Naive thymus-derived CD4-positive, alpha-beta T cell (primary cell): ENCODE data around the gene C19orf44. TPM values are rescaled to one million over a fixed set of nuclear protein-coding genes. Genes with fewer than 3 reads are reported as not detected.

Experiments used
- ATAC-seq: fragments of 150-1000 bp; cut with Tn5 transposase; 2 replicates; pipeline ENCODE4 v1.10.0; 2021; ENCODE audit warnings: mild to moderate bottlenecking, moderate library complexity
- CTCF ChIA-PET: fragments of 350-600 bp; sonication (Branson Sonifier 250); formaldehyde crosslinking; loops from one replicate; lab custom pipeline; 2021; ENCODE audit warnings: antibody characterized with exemption; lab: Charles Lee
- POLR2A ChIA-PET: fragments of 350-600 bp; sonication (Branson Sonifier 250); formaldehyde crosslinking; loops from one replicate; lab custom pipeline; 2021; ENCODE audit warnings: antibody characterized with exemption, inconsistent platforms; lab: Charles Lee
- DNase-seq, 9 donors: peaks; one replicate each; pipeline versions ENCODE4 v3.0.0 to v3.0.0-alpha.2; 2020 to 2022; ENCODE audit warnings: mixed read lengths in 1 of 9
- H3K27ac ChIP-seq: one replicate; pipeline ENCODE4 v1.7.0; 2013; ENCODE audit warnings: mild to moderate bottlenecking, low read depth, low read length, moderate library complexity
- H3K27me3 ChIP-seq, 2 donors: one replicate each; pipeline ENCODE4 v1.7.0; 2013; ENCODE audit warnings: low read length in 2 of 2, mild to moderate bottlenecking in 2 of 2, moderate library complexity in 2 of 2; ENCODE audit not compliant: control insufficient read depth in 2 of 2, insufficient read depth in 2 of 2
- H3K36me3 ChIP-seq, 3 experiments: 1 replicate in 2 of 3; 2 replicates in 1 of 3; pipeline ENCODE4 v1.7.0; 2013; ENCODE audit warnings: low read length in 3 of 3, mild to moderate bottlenecking in 3 of 3, moderate library complexity in 1 of 3; ENCODE audit not compliant: insufficient read depth in 3 of 3, control insufficient read depth in 2 of 3
- H3K4me1 ChIP-seq, 2 donors: one replicate each; pipeline ENCODE4 v1.7.0; 2013; ENCODE audit warnings: low read length in 2 of 2, mild to moderate bottlenecking in 2 of 2, moderate library complexity in 1 of 2; ENCODE audit not compliant: control insufficient read depth in 2 of 2, insufficient read depth in 2 of 2
- H3K4me3 ChIP-seq: 2 replicates; pipeline ENCODE4 v1.7.0; 2013; ENCODE audit warnings: mild to moderate bottlenecking, low read length
- H3K9me3 ChIP-seq, 3 experiments: 1 replicate in 2 of 3; 2 replicates in 1 of 3; pipeline ENCODE4 v1.7.0; 2013; ENCODE audit warnings: low read length in 3 of 3; ENCODE audit not compliant: control insufficient read depth in 2 of 3
- H3K27ac Mint-ChIP-seq, 9 donors: one replicate each; pipeline ENCODE4 v1.8.0; 2020 to 2022; ENCODE audit warnings: mixed read lengths in 9 of 9, mild to moderate bottlenecking in 8 of 9, moderate library complexity in 5 of 9, inconsistent platforms in 2 of 9
- H3K27me3 Mint-ChIP-seq, 5 donors: one replicate each; pipeline ENCODE4 v1.8.0; 2021 to 2022; ENCODE audit warnings: mixed read lengths in 5 of 5, mild to moderate bottlenecking in 1 of 5
- H3K36me3 Mint-ChIP-seq, 5 donors: one replicate each; pipeline ENCODE4 v1.8.0; 2020 to 2022; ENCODE audit warnings: mixed read lengths in 5 of 5, mild to moderate bottlenecking in 3 of 5, inconsistent platforms in 1 of 5
- H3K4me1 Mint-ChIP-seq, 7 donors: one replicate each; pipeline ENCODE4 v1.8.0; 2020 to 2022; ENCODE audit warnings: mixed read lengths in 7 of 7, mild to moderate bottlenecking in 3 of 7, inconsistent platforms in 1 of 7
- H3K4me3 Mint-ChIP-seq, 10 donors: one replicate each; pipeline ENCODE4 v1.8.0; 2020 to 2022; ENCODE audit warnings: mild to moderate bottlenecking in 10 of 10, mixed read lengths in 10 of 10, moderate library complexity in 6 of 10, inconsistent platforms in 2 of 10
- H3K9me3 Mint-ChIP-seq, 11 donors: one replicate each; pipeline ENCODE4 v1.8.0; 2020 to 2022; ENCODE audit warnings: mixed read lengths in 11 of 11, mild to moderate bottlenecking in 4 of 11, inconsistent platforms in 1 of 11, moderate library complexity in 1 of 11
- intact Hi-C, 2 donors: fragments of 100-400 bp; cut with micrococcal nuclease; formaldehyde crosslinking; loops; one replicate each; pipeline ENCODE4 v1.15.1; 2023
- polyA plus RNA-seq, 2 donors: library from polyadenylated mRNA; unstranded; fragments of 300-500 nt; fragmentation: Illumina TruSeq; gene quantifications; one replicate each; pipeline ENCODE4 v1.2.3, GENCODE V29; 2021
- total RNA-seq, 6 experiments: library from RNA in 5 of 6; stranded (reverse) in 5 of 6; gene quantifications; 1 replicate in 5 of 6; 2 replicates in 1 of 6; pipeline ENCODE4 v1.2.3 and lab custom pipeline; 2021 to 2026

The C19orf44 gene
- total and polyA plus RNA-seq, 7 experiments from 2014 or later, result 1.3 to 6.0 (median 2.1) TPM

DNA sequence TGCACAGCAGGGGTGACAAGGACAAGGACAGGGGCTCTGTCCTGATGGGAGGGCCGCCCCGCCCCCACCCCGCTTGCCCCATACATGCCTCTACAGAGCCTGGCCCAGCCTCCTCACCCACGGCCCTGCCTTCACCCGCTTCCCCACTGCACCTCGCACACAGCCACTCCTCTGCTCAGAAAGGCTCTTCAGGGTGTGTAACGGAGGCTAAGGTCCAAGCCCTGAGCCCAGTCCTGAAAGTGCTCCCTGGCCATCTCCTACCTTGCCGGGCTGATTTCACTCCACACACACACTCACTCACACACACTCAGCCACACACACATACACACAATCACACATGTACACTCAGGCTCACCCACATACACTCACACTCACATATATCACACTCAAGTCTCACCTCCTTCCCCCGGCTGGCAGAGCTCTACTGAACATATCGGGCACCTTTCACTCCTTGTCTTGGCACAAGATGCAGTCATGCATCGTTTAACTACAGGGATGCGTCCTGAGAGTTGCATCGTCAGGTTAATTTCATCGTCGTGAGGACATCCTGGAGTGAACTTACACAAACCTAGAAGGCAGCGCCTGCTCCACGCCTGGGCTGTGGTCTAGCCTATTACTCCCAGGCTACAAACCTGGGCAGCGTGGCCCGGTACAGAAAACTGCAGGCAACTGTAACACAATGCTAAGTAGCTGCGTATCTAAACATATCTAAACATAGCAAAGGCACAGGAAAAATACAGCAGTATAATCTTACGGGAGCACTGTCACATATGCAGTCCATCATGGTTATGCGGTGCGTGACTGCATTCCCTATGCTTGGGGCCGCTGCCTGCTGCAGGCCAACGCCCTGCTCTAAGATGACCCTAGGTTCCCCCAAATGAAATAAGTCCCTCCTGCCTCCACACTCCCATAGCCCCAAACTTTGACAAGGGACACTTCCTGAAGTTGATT is 37.5 kb upstream of the C19orf44 start:
- ChIA-PET POLR2A (no interaction called here), CTCF (interaction anchor here (0.6 kb wide), 1 partner anchor 449 kb away, joined by 3 read pairs; no protein-coding TSS in a partner anchor)
- Mint-ChIP-seq H3K9me3 (no peaks in the 10 kb centered on the region), H3K4me1 (peaks cover 28 to 88% (median 67%) of the 10 kb centered on the region in 7 donors), H3K4me3 (peak overlapping the region in 9 of 10 donors; percentile 5 to 76 (median 42)), H3K27me3 (no peaks in the 10 kb centered on the region), H3K27ac (peak overlapping the region in 4 of 9 donors; percentile 34 to 80 (median 66)), H3K36me3 (peaks cover 0 to 14% (median 0%) of the 10 kb centered on the region in 5 donors)
- no peaks in the 10 kb centered on the region for H3K9me3 ChIP-seq
- DNase-seq (no peak), ATAC-seq (peak; percentile 51)
- H3K4me3 ChIP-seq, result no peak overlapping the region
- no peaks in the 10 kb centered on the region for H3K36me3 ChIP-seq
- peaks cover 0 to 26% of the 10 kb centered on the region in 2 donors for H3K4me1 ChIP-seq
- intact Hi-C loops, result no loop called here
- no peaks in the 10 kb centered on the region for H3K27me3 ChIP-seq
- H3K27ac ChIP-seq, result no peak overlapping the region

DNA sequence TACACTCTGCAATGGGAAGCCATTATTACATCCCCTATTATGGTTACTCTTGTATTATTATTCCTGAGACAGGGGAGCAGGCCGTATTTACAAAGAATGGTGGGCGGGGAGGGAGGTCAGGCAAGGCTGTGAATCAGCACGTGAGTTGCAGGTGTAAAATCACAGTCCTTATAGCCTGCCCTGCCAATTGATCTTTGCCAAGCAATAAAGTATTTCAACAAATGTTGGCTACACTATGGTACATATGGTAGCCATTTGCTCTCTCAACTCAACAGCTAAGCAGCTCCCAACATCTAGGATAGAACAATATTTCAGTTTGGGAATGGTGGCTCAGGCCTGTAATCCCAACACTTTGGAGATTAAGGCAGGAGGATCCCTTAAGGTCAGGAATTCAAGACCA is 36.5 kb upstream of the C19orf44 start:
- Mint-ChIP-seq H3K4me1 (peaks cover 33 to 89% (median 63%) of the 10 kb centered on the region in 7 donors), H3K36me3 (peaks cover 0 to 11% (median 0%) of the 10 kb centered on the region in 5 donors), H3K9me3 (no peaks in the 10 kb centered on the region), H3K27me3 (no peaks in the 10 kb centered on the region), H3K4me3 (peak overlapping the region in 1 of 10 donors; percentile 39), H3K27ac (peak overlapping the region in 1 of 9 donors; percentile 43)
- no peak overlapping the region for H3K4me3 ChIP-seq
- no peaks in the 10 kb centered on the region for H3K27me3 ChIP-seq
- no peak overlapping the region for H3K27ac ChIP-seq
- DNase-seq, result no peak
- H3K9me3 ChIP-seq, result no peaks in the 10 kb centered on the region
- ChIA-PET CTCF (no interaction called here), POLR2A (no interaction called here)
- no peak for ATAC-seq
- peaks cover 0 to 26% of the 10 kb centered on the region in 2 donors for H3K4me1 ChIP-seq
- H3K36me3 ChIP-seq, result no peaks in the 10 kb centered on the region
- intact Hi-C loops, result no loop called here

DNA sequence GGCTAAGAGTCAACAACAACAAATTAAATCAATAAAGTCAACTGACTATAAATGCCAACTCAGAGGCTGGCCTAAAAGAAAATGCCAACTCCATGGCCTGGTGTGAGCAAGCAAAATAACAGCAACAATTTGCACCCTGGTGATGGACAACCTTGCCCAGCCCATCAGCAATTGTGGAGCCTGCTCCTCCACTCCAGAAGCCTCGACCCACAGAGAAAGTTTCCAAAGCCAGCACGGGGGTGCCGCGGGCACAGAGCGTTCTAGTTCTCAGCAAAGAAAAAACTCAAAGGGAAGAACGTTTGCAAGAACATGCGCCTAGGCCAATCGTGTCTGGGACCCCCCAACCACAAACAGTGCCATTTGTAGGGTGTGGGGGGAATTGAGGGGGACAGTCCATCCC is 35.7 kb upstream of the C19orf44 start:
- peaks cover 0 to 26% of the 10 kb centered on the region in 2 donors for H3K4me1 ChIP-seq
- ATAC-seq, result no peak
- CTCF ChIA-PET, result no interaction called here

DNA sequence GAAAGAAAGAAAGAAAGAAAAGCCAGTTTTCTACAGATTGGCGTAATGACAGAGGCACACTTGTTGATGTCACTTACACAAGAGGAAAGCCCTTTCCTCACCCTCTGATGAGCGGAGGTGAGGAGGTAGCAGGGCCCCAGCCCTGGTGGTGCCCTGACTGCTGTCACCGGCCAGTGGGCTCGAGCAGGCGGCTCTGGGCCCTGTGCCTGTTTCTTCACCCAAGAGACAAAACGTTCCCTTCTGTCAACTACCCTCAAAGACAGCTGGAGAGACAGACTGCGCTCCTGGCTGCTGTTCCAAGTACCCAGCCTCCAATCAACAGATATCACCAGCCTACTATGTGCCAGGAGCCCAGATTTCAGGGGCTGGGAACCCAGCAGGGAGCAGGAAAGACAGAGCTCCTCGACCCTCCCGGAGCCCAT is 34.6 kb upstream of the C19orf44 start:
- POLR2A ChIA-PET, result no interaction called here
- CTCF ChIA-PET, result no interaction called here
- no peak overlapping the region for H3K4me3 Mint-ChIP-seq
- Histone ChIP-seq H3K27ac (no peak overlapping the region), H3K4me1 (peaks cover 0 to 25% of the 10 kb centered on the region in 2 donors), H3K36me3 (no peaks in the 10 kb centered on the region), H3K4me3 (no peak overlapping the region), H3K27me3 (no peaks in the 10 kb centered on the region), H3K9me3 (no peaks in the 10 kb centered on the region)
- no peak for ATAC-seq
- DNase-seq, result no peak
- H3K9me3 Mint-ChIP-seq, result no peaks in the 10 kb centered on the region
- no peak overlapping the region for H3K27ac Mint-ChIP-seq
- peaks cover 0 to 7% (median 0%) of the 10 kb centered on the region in 5 donors for H3K36me3 Mint-ChIP-seq
- H3K27me3 Mint-ChIP-seq, result no peaks in the 10 kb centered on the region
- peaks cover 35 to 91% (median 61%) of the 10 kb centered on the region in 7 donors for H3K4me1 Mint-ChIP-seq
- intact Hi-C loops, result no loop called here

More for the DNA sequence above, 35.7 kb upstream of the C19orf44 start:
- POLR2A ChIA-PET, result no interaction called here
- no peak overlapping the region for H3K27ac ChIP-seq
- H3K4me1 Mint-ChIP-seq, result peaks cover 33 to 92% (median 64%) of the 10 kb centered on the region in 7 donors
- H3K9me3 Mint-ChIP-seq, result no peaks in the 10 kb centered on the region
- H3K4me3 ChIP-seq, result no peak overlapping the region
- DNase-seq, result no peak
- no peaks in the 10 kb centered on the region for H3K36me3 ChIP-seq
- H3K27me3 ChIP-seq, result no peaks in the 10 kb centered on the region
- H3K27ac Mint-ChIP-seq, result no peak overlapping the region
- no peaks in the 10 kb centered on the region for H3K27me3 Mint-ChIP-seq
- intact Hi-C loops, result no loop called here
- H3K36me3 Mint-ChIP-seq, result peaks cover 0 to 11% (median 0%) of the 10 kb centered on the region in 5 donors
- no peaks in the 10 kb centered on the region for H3K9me3 ChIP-seq
- no peak overlapping the region for H3K4me3 Mint-ChIP-seq

DNA sequence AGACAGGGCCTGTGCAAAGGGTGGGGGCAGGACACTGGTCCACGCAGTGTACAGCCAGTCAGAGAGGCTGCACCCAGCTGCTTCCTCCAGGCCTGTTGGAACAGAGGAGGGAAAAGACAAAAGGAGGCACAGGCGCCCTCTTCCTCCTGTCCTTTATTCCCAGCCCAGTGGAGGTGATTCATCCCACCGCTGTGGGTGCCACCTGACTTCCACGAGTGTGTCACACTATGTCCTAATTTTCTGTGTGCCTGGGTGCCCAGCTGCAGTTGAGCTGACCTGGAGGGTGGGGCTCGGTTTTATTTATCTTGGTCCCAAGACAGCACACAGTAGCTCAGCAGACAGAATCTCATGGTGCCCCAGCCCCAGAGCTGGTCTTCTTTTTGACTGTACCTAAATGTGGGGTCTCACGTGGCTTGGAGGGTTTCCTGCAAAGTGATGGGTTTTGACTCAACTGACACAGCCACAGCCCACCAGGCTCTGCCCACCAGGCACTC is 33.4 kb upstream of the C19orf44 start:
- DNase-seq (no peak), ATAC-seq (no peak)
- Histone ChIP-seq H3K4me1 (peaks cover 0 to 13% of the 10 kb centered on the region in 2 donors), H3K4me3 (no peak overlapping the region), H3K27me3 (no peaks in the 10 kb centered on the region), H3K27ac (no peak overlapping the region), H3K9me3 (no peaks in the 10 kb centered on the region), H3K36me3 (no peaks in the 10 kb centered on the region)
- ChIA-PET CTCF (interaction anchor here (0.7 kb wide), 1 partner anchor 29 kb away, joined by 3 read pairs; no protein-coding TSS in a partner anchor), POLR2A (interaction anchor here (1.1 kb wide), 1 partner anchor 33 kb away, joined by 3 read pairs; the partner anchor contains the start of genes C19orf44 and CALR3)
- Mint-ChIP-seq H3K27ac (peak overlapping the region in 1 of 9 donors; percentile 35), H3K36me3 (peaks cover 0 to 6% (median 0%) of the 10 kb centered on the region in 5 donors), H3K9me3 (no peaks in the 10 kb centered on the region), H3K4me3 (peak overlapping the region in 1 of 10 donors; percentile 58), H3K27me3 (no peaks in the 10 kb centered on the region), H3K4me1 (peaks cover 29 to 89% (median 59%) of the 10 kb centered on the region in 7 donors)
- intact Hi-C loops, result no loop called here

DNA sequence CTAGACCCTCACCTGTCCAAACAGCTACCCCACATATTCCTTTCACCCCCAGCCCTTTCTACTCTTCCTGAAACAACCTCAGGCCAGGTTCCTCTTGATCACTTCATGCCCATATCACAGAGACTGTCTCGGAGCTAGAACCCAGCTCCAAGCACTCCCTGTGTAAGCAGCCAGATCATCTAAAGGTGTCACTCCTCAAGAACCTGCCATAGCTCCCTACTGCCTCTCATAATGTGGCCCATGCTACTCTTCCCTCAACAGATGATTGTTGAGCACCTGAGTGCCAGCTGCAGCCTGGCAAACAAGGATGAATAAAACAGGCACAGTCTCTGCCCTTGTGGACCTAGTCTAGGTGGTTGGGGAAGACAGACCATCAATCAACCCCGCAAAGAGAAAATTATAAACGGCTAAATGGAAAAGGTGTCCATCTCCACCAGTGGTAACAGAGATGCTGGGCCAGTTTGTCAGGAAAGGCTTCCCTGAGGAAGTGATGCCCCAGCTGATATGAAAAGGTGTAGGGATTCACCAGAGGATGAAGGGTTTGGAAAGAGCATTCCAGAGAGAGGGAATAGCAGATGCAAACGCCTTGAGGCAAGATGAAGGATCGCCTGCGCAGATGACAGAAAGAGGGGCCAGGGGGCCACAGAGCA is 32.7 kb upstream of the C19orf44 start:
- peaks cover 0 to 6% (median 0%) of the 10 kb centered on the region in 5 donors for H3K36me3 Mint-ChIP-seq
- no peaks in the 10 kb centered on the region for H3K36me3 ChIP-seq
- no peaks in the 10 kb centered on the region for H3K9me3 ChIP-seq
- no peak overlapping the region for H3K4me3 ChIP-seq
- H3K27me3 ChIP-seq, result no peaks in the 10 kb centered on the region
- H3K9me3 Mint-ChIP-seq, result no peaks in the 10 kb centered on the region
- no peak for ATAC-seq
- H3K4me3 Mint-ChIP-seq, result peak overlapping the region in 2 of 10 donors; percentile 3 to 58
- no peaks in the 10 kb centered on the region for H3K27me3 Mint-ChIP-seq
- intact Hi-C loops, result no loop called here
- peak overlapping the region in 4 of 9 donors; percentile 7 to 47 (median 34) for H3K27ac Mint-ChIP-seq
- H3K4me1 Mint-ChIP-seq, result peaks cover 27 to 89% (median 59%) of the 10 kb centered on the region in 7 donors
- POLR2A ChIA-PET, result interaction anchor here (0.7 to 1.1 kb wide), 2 partner anchors 9 to 33 kb away, joined by 3 read pairs; partner anchors contain the start of genes C19orf44 and CALR3
- CTCF ChIA-PET, result no interaction called here
- H3K4me1 ChIP-seq, result peaks cover 0 to 7% of the 10 kb centered on the region in 2 donors
- H3K27ac ChIP-seq, result no peak overlapping the region
- DNase-seq, result no peak
